ACHN (cell line): ENCODE measurements around the gene P2RX1.
A peak's percentile ranks its signal among the peaks of the same experiment; 100 is the strongest.
"Not testable (repeated sequence)": the region's sequence is repeated elsewhere in the genome, so short reads cannot be mapped to it uniquely, and the experiment has no call there.

Experiments
- DNase-seq: peaks from one replicate; pipeline ENCODE4 v3.0.0-alpha.2; 2015
- in situ Hi-C: cut with HindIII; loops from 2 replicates; pipeline ENCODE4 v1.10.0; 2017; ENCODE audit warnings: low sequenced_read_pairs, low pct_ligation_motif_present, low pct_unique_long_range_greater_than_20kb

P2RX1 gene

GRCh38 chr17:3877220-3877619 is 39.0 kb downstream of the P2RX1 start:
- in situ Hi-C loops = no loop called here
- DNase-seq = no peak

GRCh38 chr17:3875317-3875716 is 40.9 kb downstream of the P2RX1 start:
- in situ Hi-C loops = no loop called here

GRCh38 chr17:3873862-3874261 is 42.4 kb downstream of the P2RX1 start:
- no peak for DNase-seq
- in situ Hi-C loops = no loop called here

More at GRCh38 chr17:3875317-3875716, 40.9 kb downstream of the P2RX1 start:
- DNase-seq = no peak

- in situ Hi-C loops = no loop called here
- no peak for DNase-seq
Observed at GRCh38 chr17:3870871-3871306, 45.4 kb downstream of the P2RX1 start.

- no peak for DNase-seq
- in situ Hi-C loops = no loop called here
Observed at GRCh38 chr17:3867606-3868005, 48.7 kb downstream of the P2RX1 start.

- in situ Hi-C loops = no loop called here
- no peak for DNase-seq
Observed at GRCh38 chr17:3867106-3867505, 49.2 kb downstream of the P2RX1 start.

- in situ Hi-C loops = no loop called here
Observed at GRCh38 chr17:3866276-3866675, 50.0 kb downstream of the P2RX1 start.

GRCh38 chr17:3865176-3865575 is 51.1 kb downstream of the P2RX1 start:
- in situ Hi-C loops = no loop called here
- peak; percentile 57 for DNase-seq

More at GRCh38 chr17:3866276-3866675, 50.0 kb downstream of the P2RX1 start:
- no peak for DNase-seq

- in situ Hi-C loops = no loop called here
- DNase-seq = no peak
Observed at GRCh38 chr17:3864534-3864933, 51.7 kb downstream of the P2RX1 start.

- in situ Hi-C loops = no loop called here
- no peak for DNase-seq
Observed at GRCh38 chr17:3861761-3862681, 54.2 kb downstream of the P2RX1 start.

GRCh38 chr17:3860939-3861700 is 55.1 kb downstream of the P2RX1 start:
- in situ Hi-C loops = no loop called here

GRCh38 chr17:3859940-3860339 is 56.3 kb downstream of the P2RX1 start:
- in situ Hi-C loops = no loop called here
- DNase-seq = no peak

More at GRCh38 chr17:3860939-3861700, 55.1 kb downstream of the P2RX1 start:
- no peak for DNase-seq

GRCh38 chr17:3857261-3858105 is 58.8 kb downstream of the P2RX1 start:
- DNase-seq = no peak
- in situ Hi-C loops = no loop called here

- in situ Hi-C loops, DNase-seq: not testable (repeated sequence)
Observed at GRCh38 chr17:3854204-3854603, 62.1 kb downstream of the P2RX1 start.

- DNase-seq = no peak
- in situ Hi-C loops = no loop called here
Observed at GRCh38 chr17:3852561-3852960, 63.7 kb downstream of the P2RX1 start.

- in situ Hi-C loops = no loop called here
- DNase-seq = no peak
Observed at GRCh38 chr17:3851461-3852100, 64.7 kb downstream of the P2RX1 start.

GRCh38 chr17:3848229-3848835 is 67.9 kb downstream of the P2RX1 start:
- in situ Hi-C loops = no loop called here
- no peak for DNase-seq

- in situ Hi-C loops = no loop called here
- DNase-seq = no peak
Observed at GRCh38 chr17:3847165-3847670, 69.0 kb downstream of the P2RX1 start.
